Fibroblast of skin of left biceps (primary cell): ENCODE measurements around the gene B3GALT4.

Experiments used
- DNase-seq, 2 experiments: peaks; one replicate each; pipeline ENCODE4 v3.0.0-alpha.2; 2013; ENCODE audit warnings: low read depth in 2 of 2

Gene B3GALT4

GRCh38 chr6:33315793-33316602, 39.1 kb downstream of the B3GALT4 start:
- DNase-seq = no peak

GRCh38 chr6:33316603-33317418, 39.9 kb downstream of the B3GALT4 start:
- DNase-seq = no peak

- DNase-seq = no peak
Observed at GRCh38 chr6:33317419-33317668, 40.4 kb downstream of the B3GALT4 start.

GRCh38 chr6:33317669-33318425, 40.9 kb downstream of the B3GALT4 start, which contains the start of gene ZBTB22:
TSS of gene ZBTB22 (minus strand) at chr6:33317744. CDS start at chr6:33316916, 828 bp downstream.
- peak; percentile 97 to 98 for DNase-seq

- DNase-seq = no peak
Observed at GRCh38 chr6:33318426-33319073, 41.6 kb downstream of the B3GALT4 start.

GRCh38 chr6:33319939-33320314, 43.0 kb downstream of the B3GALT4 start:
- no peak for DNase-seq

- DNase-seq = no peak
Observed at GRCh38 chr6:33320315-33321181, 43.6 kb downstream of the B3GALT4 start.

GRCh38 chr6:33321227-33321626, 44.3 kb downstream of the B3GALT4 start:
- DNase-seq = no peak

- DNase-seq = no peak
Observed at GRCh38 chr6:33323623-33323948, 46.7 kb downstream of the B3GALT4 start.

- DNase-seq = no peak
Observed at GRCh38 chr6:33324125-33324524, 47.2 kb downstream of the B3GALT4 start.
